Stimulated activated effector memory CD8-positive, alpha-beta T cell treated with anti-CD3 and anti-CD28 coated beads, Interleukin-12 subunit alpha, Interleukin-12 subunit beta, amount 100 ng/mL, for 72 hours (primary cell): ENCODE results near the gene STARD13.

ENCODE experiments used
- ATAC-seq: fragments of 150-1000 bp; cut with Tn5 transposase; 2 replicates; pipeline ENCODE4 v1.10.0; 2021
- DNase-seq, 2 donors: peaks; one replicate each; pipeline ENCODE4 v3.0.0; 2021 to 2022; ENCODE audit warnings: low spot score in 2 of 2
- H3K27ac Mint-ChIP-seq: one replicate; pipeline ENCODE4 v1.8.0; 2022; ENCODE audit warnings: mild to moderate bottlenecking, mixed read lengths
- H3K36me3 Mint-ChIP-seq: one replicate; pipeline ENCODE4 v1.8.0; 2022; ENCODE audit warnings: mild to moderate bottlenecking, mixed read lengths
- H3K4me1 Mint-ChIP-seq: one replicate; pipeline ENCODE4 v1.8.0; 2022; ENCODE audit warnings: mixed read lengths
- H3K4me3 Mint-ChIP-seq: one replicate; pipeline ENCODE4 v1.8.0; 2022; ENCODE audit warnings: mild to moderate bottlenecking, mixed read lengths
- H3K9me3 Mint-ChIP-seq: one replicate; pipeline ENCODE4 v1.8.0; 2022; ENCODE audit warnings: mixed read lengths

Gene STARD13

DNA sequence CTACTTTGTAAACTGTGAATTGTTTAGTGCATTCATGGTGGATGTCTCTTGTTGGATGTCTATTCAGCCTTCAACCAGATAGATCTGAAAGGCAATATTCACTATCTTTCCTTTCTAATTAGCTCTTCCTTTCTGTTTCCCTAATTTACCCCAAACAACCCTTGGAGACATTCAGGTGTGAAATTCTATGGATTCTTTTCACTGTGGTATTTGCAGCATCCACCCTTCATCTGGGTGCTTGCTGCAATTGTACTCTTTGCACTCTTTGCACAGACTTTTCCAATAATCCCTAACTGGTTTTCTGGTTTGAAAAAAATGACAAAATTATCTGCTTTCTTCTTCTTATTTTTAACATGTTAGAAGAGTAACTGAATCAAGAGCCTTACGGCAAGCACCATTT is 212.8 kb downstream of the STARD13 start:
- DNase-seq (no peak), ATAC-seq (no peak)
- Mint-ChIP-seq H3K9me3 (no peaks in the 10 kb centered on the region), H3K27ac (no peak overlapping the region), H3K4me1 (no peaks in the 10 kb centered on the region), H3K4me3 (no peak overlapping the region), H3K36me3 (no peaks in the 10 kb centered on the region)

DNA sequence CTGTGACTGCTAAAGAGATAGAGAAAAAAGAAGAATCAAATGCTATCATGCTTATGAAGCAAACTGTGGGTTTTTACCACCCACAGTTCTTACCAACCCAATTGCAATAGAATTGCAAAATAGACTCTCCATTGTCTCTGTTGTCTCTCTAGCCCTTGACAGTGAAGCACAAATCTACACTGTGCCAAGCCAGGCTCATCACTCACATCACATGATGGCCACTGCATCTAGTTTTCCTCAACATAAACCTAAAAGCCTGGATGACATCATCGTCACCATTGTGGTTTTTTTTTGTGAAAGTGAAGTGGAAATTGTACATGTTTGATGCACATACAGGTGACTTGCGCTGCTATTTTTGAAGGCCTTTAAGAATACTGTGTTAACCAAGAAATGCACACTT is 213.3 kb downstream of the STARD13 start:
- no peak overlapping the region for H3K4me3 Mint-ChIP-seq
- H3K27ac Mint-ChIP-seq, result no peak overlapping the region
- no peak for DNase-seq
- ATAC-seq, result no peak
- H3K4me1 Mint-ChIP-seq, result no peaks in the 10 kb centered on the region
- no peaks in the 10 kb centered on the region for H3K9me3 Mint-ChIP-seq
- H3K36me3 Mint-ChIP-seq, result no peaks in the 10 kb centered on the region

DNA sequence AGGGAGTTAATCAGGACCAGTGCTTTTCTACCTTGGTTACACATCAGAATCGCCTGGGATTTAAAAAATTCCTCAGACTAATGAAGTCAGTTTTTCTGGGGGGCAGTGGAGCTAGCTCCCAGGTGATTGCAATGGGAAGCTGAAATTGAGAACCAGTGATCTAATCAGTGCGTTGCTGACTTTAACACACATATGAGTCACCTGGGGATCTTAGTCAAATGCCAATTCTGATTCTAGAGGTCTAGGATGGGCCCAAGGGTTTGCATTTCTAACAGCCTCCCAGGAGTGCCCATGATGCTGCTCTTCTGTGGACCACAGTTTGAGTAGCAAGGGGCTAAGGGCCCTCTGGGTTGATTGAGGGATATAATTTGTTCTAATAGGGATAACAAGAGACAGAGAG is 214.8 kb downstream of the STARD13 start:
- Mint-ChIP-seq H3K9me3 (no peaks in the 10 kb centered on the region), H3K4me3 (no peak overlapping the region), H3K36me3 (no peaks in the 10 kb centered on the region), H3K27ac (no peak overlapping the region), H3K4me1 (no peaks in the 10 kb centered on the region)
- ATAC-seq (peak; percentile 62), DNase-seq (no peak)

DNA sequence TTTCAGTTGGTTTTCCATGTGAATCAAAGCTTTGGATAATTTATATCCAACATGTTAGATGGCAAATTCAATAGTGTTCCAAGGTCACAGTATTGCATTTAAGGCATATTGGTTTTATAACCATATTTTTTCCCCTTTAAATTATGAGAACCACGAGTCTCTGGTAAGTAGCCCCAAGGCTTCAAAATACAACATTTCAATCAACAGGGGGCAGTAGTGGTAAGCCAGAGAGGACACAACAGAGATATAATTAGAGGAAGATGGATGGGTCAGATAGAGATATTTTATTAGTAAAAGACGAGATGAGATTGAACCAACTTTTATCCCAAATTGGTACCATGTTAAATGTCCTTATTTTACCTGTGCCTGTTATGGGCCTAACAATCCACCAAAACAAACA is 216.2 kb downstream of the STARD13 start:
- no peaks in the 10 kb centered on the region for H3K36me3 Mint-ChIP-seq
- no peak for DNase-seq
- H3K9me3 Mint-ChIP-seq, result no peaks in the 10 kb centered on the region
- H3K4me1 Mint-ChIP-seq, result no peaks in the 10 kb centered on the region
- no peak for ATAC-seq
- H3K4me3 Mint-ChIP-seq, result no peak overlapping the region
- no peak overlapping the region for H3K27ac Mint-ChIP-seq

DNA sequence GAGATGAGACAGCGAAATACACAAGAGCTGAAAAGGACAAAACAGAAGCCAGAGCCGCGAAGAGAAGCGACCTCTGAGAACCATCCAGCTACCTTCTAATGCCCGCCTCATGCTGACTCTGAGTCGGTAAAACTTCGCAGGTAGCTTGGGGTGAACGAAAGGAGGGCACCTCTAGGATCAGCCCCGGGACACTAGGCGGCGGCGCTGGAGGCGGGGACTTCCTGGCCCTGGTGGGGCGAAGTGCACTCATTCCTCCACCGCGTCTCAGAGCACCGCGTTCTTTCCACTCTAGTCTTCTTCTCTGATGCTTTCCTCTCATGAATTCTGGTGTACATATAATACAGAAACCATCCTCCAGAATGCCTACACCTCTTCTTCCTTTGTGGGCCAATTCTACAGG is 219.2 kb downstream of the STARD13 start:
- no peak for ATAC-seq
- H3K36me3 Mint-ChIP-seq, result no peaks in the 10 kb centered on the region
- H3K9me3 Mint-ChIP-seq, result no peaks in the 10 kb centered on the region
- no peaks in the 10 kb centered on the region for H3K4me1 Mint-ChIP-seq
- no peak overlapping the region for H3K27ac Mint-ChIP-seq
- H3K4me3 Mint-ChIP-seq, result no peak overlapping the region
- no peak for DNase-seq

DNA sequence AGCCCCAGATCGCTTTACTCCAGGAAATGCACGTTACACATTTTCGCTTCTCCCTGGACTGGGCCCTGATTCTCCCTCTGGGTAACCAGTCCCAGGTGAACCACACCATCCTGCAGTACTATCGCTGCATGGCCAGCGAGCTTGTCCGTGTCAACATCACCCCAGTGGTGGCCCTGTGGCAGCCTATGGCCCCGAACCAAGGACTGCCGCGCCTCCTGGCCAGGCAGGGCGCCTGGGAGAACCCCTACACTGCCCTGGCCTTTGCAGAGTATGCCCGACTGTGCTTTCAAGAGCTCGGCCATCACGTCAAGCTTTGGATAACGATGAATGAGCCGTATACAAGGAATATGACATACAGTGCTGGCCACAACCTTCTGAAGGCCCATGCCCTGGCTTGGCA is 224.7 kb downstream of the STARD13 start:
- Mint-ChIP-seq H3K9me3 (no peaks in the 10 kb centered on the region), H3K27ac (no peak overlapping the region), H3K36me3 (no peaks in the 10 kb centered on the region), H3K4me1 (no peaks in the 10 kb centered on the region), H3K4me3 (no peak overlapping the region)
- no peak for DNase-seq
- ATAC-seq, result no peak

DNA sequence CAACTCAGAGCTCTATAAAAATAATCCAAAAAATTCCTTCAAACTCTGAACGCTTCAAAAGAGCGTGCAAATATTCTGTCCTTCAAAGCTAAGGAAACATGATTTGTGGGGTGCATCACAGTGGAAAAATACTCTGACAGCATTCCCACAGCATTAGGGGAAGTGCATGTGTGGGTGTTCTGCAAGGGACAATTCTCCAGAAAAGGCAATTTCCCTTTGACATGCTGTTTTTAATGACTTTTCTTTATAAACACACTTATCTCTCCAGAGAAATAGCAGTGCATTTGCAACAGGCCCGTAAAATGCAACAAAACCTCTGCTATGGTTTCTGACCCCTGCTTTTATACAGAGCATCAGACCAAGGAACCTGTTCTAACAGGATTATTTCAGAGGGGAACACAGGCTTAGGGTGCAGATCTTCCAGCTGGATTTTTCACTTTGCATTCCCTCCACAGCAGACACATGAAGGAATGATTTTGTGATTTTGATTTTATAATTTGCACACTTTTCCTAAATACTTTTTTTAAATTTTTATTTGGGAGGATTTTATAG is 226.7 kb downstream of the STARD13 start:
- Mint-ChIP-seq H3K4me3 (no peak overlapping the region), H3K9me3 (no peaks in the 10 kb centered on the region), H3K36me3 (no peaks in the 10 kb centered on the region), H3K4me1 (no peaks in the 10 kb centered on the region), H3K27ac (no peak overlapping the region)
- no peak for ATAC-seq
- DNase-seq, result no peak

DNA sequence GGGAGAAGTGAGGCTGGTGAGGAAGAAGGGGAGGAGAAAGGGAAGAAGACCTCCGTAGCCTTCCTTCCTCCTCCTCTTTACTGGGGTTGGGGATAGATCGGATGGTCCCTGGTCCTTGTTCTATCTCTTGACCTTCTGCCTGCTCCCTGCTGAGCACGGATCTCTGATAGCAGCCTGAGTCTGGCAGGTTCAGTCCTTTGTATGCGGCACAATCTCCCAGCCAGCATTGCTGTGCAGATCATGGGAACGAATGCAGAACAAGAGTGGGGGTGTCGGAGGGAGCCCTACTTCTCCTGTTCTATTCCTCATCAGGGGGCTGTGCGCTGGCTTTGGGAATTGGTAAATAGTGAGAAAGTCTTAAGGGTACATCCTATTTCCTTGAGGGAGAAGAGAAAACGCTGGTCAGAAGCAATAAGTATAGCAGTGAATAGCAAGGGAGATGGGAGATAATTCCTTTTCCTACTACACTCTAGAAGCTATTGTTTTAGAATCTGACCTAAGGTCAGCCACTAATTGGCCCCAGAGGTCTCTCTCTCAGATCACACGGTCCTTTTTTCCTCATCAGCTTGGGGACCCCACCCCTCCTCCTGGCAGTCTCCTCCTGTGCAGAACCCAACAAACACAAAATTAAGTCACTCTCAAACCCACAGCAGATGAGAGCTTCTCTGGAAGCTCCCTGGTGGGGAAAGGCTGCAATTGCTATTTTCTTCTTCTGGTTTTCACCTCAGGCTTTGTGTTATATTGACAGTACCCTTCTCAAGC is 228.4 kb downstream of the STARD13 start:
- H3K4me3 Mint-ChIP-seq, result no peak overlapping the region
- no peak for DNase-seq
- H3K4me1 Mint-ChIP-seq, result no peaks in the 10 kb centered on the region
- H3K27ac Mint-ChIP-seq, result no peak overlapping the region
- H3K36me3 Mint-ChIP-seq, result no peaks in the 10 kb centered on the region
- no peaks in the 10 kb centered on the region for H3K9me3 Mint-ChIP-seq
- peak; percentile 21 for ATAC-seq

DNA sequence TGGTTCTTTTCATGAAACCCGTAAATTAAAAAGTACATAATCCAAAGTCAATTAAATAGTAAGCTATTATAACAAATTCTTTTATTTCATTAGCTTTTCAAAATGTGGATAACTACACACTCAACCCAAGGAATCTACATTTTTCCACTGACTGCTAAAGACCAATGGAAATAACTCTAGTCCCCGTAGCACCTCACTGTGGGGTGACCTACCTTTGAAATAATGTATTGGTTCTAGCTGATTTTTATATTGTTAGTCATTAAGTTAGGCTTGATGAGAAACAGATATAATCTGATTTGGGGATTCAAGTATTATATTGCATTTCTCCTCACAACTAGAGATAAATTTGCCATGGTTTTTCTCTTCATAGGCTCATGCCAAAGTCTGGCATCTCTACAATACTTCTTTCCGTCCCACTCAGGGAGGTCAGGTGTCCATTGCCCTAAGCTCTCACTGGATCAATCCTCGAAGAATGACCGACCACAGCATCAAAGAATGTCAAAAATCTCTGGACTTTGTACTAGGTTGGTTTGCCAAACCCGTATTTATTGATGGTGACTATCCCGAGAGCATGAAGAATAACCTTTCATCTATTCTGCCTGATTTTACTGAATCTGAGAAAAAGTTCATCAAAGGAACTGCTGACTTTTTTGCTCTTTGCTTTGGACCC is 232.0 kb downstream of the STARD13 start:
- H3K4me1 Mint-ChIP-seq, result no peaks in the 10 kb centered on the region
- no peaks in the 10 kb centered on the region for H3K36me3 Mint-ChIP-seq
- DNase-seq (no peak), ATAC-seq (no peak)
- H3K27ac Mint-ChIP-seq, result no peak overlapping the region
- no peak overlapping the region for H3K4me3 Mint-ChIP-seq
- H3K9me3 Mint-ChIP-seq, result no peaks in the 10 kb centered on the region
